Measurements from ENCODE around the gene PTPRD. TPM values are rescaled to one million over a fixed set of nuclear protein-coding genes. Genes with fewer than 3 reads are reported as not detected.
"Not testable (repeated sequence)": the region's sequence is repeated elsewhere in the genome, so short reads cannot be mapped to it uniquely, and the experiment has no call there.

The PTPRD gene
- total and polyA plus RNA-seq, 2 donors from 2014 or later = 6.4 to 78.9 TPM

GRCh38 chr9:8706531-8706930 lies 1906.3 kb downstream of the PTPRD start:
- no peak overlapping the region for H3K9ac ChIP-seq (ENCODE audit: low read length in 3 of 3)
- H3K9me3 ChIP-seq (ENCODE audit: control insufficient read depth in 2 of 3, insufficient read depth in 1 of 3, low read length in 3 of 3) = no peaks in the 10 kb centered on the region
- no peak overlapping the region for H3K4me3 ChIP-seq (ENCODE audit: low read length in 3 of 3)
- no peaks in the 10 kb centered on the region for H3K27me3 ChIP-seq (ENCODE audit: control insufficient read depth, insufficient read depth, low read length)
- no peak overlapping the region for H3K27ac ChIP-seq (ENCODE audit: low read depth in 2 of 2, low read length in 2 of 2)
- H3K4me1 ChIP-seq (ENCODE audit: control insufficient read depth in 2 of 3, insufficient read depth in 2 of 3, low read depth in 1 of 3, low read length in 3 of 3) = no peaks in the 10 kb centered on the region
- no peak for FAIRE-seq
- peak in 3 of 5 donors; percentile 20 to 72 (median 62) for DNase-seq
- H3K36me3 ChIP-seq (ENCODE audit: control insufficient read depth in 2 of 3, insufficient read depth in 3 of 3, low read length in 3 of 3) = no peaks in the 10 kb centered on the region
- intact Hi-C loops (cut with DNase I) = no loop called here
- TF ChIP-seq, protein P1, sequence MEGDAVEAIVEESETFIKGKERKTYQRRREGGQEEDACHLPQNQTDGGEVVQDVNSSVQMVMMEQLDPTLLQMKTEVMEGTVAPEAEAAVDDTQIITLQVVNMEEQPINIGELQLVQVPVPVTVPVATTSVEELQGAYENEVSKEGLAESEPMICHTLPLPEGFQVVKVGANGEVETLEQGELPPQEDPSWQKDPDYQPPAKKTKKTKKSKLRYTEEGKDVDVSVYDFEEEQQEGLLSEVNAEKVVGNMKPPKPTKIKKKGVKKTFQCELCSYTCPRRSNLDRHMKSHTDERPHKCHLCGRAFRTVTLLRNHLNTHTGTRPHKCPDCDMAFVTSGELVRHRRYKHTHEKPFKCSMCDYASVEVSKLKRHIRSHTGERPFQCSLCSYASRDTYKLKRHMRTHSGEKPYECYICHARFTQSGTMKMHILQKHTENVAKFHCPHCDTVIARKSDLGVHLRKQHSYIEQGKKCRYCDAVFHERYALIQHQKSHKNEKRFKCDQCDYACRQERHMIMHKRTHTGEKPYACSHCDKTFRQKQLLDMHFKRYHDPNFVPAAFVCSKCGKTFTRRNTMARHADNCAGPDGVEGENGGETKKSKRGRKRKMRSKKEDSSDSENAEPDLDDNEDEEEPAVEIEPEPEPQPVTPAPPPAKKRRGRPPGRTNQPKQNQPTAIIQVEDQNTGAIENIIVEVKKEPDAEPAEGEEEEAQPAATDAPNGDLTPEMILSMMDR (IDR thresholded peaks at IDR 0.05; ENCODE audit: borderline replicate concordance, extremely low read depth, insufficient read depth) = no peak

- H3K4me3 ChIP-seq (ENCODE audit: low read length in 3 of 3) = no peak overlapping the region
- no peaks in the 10 kb centered on the region for H3K9me3 ChIP-seq (ENCODE audit: control insufficient read depth in 2 of 3, insufficient read depth in 1 of 3, low read length in 3 of 3)
- intact Hi-C loops (cut with DNase I) = no loop called here
- H3K4me1 ChIP-seq (ENCODE audit: control insufficient read depth in 2 of 3, insufficient read depth in 2 of 3, low read depth in 1 of 3, low read length in 3 of 3) = no peaks in the 10 kb centered on the region
- no peak overlapping the region for H3K27ac ChIP-seq (ENCODE audit: low read depth in 2 of 2, low read length in 2 of 2)
- H3K36me3 ChIP-seq (ENCODE audit: control insufficient read depth in 2 of 3, insufficient read depth in 3 of 3, low read length in 3 of 3) = no peaks in the 10 kb centered on the region
- FAIRE-seq (no peak), DNase-seq (no peak)
- H3K27me3 ChIP-seq (ENCODE audit: control insufficient read depth, insufficient read depth, low read length) = no peaks in the 10 kb centered on the region
- TF ChIP-seq, protein P1 (IDR thresholded peaks at IDR 0.05; ENCODE audit: borderline replicate concordance, extremely low read depth, insufficient read depth) = no peak
- no peak overlapping the region for H3K9ac ChIP-seq (ENCODE audit: low read length in 3 of 3)
Observed at GRCh38 chr9:8705861-8706260, 1906.9 kb downstream of the PTPRD start.

DNA sequence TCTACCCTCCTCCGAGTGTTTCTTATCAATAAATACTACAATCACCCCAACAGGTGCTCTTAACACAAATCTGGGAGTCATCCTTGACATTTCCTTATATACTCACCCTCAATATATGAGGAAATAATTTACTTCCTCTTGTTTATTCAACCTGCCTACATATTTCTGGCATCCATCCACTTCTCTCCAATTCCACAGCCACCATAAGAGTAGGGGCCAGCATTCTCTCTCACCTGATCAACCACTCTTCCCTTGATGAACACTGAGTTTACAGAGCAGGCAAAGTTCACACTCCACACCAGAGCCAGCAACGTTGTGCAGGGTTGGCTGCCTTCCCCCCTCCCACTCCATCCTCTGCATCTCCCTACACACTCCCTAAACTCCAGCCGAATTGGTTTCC lies 1908.9 kb downstream of the PTPRD start:
- TF ChIP-seq, protein P1 (IDR thresholded peaks at IDR 0.05; ENCODE audit: borderline replicate concordance, extremely low read depth, insufficient read depth) = no peak
- intact Hi-C loops (cut with DNase I) = no loop called here
- FAIRE-seq = no peak

DNA sequence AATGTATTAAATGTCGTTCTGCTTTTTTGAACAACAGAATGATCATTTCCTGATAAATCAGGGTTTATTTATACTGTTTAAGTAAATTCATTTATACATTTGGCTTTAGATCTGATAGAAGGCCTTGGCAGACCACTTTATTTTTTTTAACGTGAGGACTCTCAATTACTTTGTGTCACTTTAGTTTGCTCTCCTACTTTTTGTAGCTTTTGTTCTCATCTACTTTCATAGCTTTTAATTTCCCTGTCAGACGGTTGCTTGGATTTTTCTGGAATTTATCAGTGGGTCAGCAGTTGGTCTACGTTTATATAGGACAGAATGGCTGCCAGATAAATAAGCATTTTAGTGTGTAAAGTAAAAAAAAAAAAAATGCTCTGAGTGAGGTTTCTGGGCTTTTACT lies 1910.9 kb downstream of the PTPRD start:
- no peak overlapping the region for H3K27ac ChIP-seq (ENCODE audit: low read depth in 2 of 2, low read length in 2 of 2)
- H3K27me3 ChIP-seq (ENCODE audit: control insufficient read depth, insufficient read depth, low read length) = no peaks in the 10 kb centered on the region
- FAIRE-seq (no peak), DNase-seq (no peak)
- H3K36me3 ChIP-seq (ENCODE audit: control insufficient read depth in 2 of 3, insufficient read depth in 3 of 3, low read length in 3 of 3) = no peaks in the 10 kb centered on the region
- H3K9me3 ChIP-seq (ENCODE audit: control insufficient read depth in 2 of 3, insufficient read depth in 1 of 3, low read length in 3 of 3) = no peaks in the 10 kb centered on the region
- H3K9ac ChIP-seq (ENCODE audit: low read length in 3 of 3) = no peak overlapping the region
- H3K4me1 ChIP-seq (ENCODE audit: control insufficient read depth in 2 of 3, insufficient read depth in 2 of 3, low read depth in 1 of 3, low read length in 3 of 3) = no peaks in the 10 kb centered on the region
- no peak overlapping the region for H3K4me3 ChIP-seq (ENCODE audit: low read length in 3 of 3)
- TF ChIP-seq, protein P1 (IDR thresholded peaks at IDR 0.05; ENCODE audit: borderline replicate concordance, extremely low read depth, insufficient read depth) = no peak
- intact Hi-C loops (cut with DNase I) = no loop called here

More for the DNA sequence above, 1908.9 kb downstream of the PTPRD start:
- no peaks in the 10 kb centered on the region for H3K36me3 ChIP-seq (ENCODE audit: control insufficient read depth in 2 of 3, insufficient read depth in 3 of 3, low read length in 3 of 3)
- no peaks in the 10 kb centered on the region for H3K9me3 ChIP-seq (ENCODE audit: control insufficient read depth in 2 of 3, insufficient read depth in 1 of 3, low read length in 3 of 3)
- no peak overlapping the region for H3K9ac ChIP-seq (ENCODE audit: low read length in 3 of 3)
- no peak overlapping the region for H3K27ac ChIP-seq (ENCODE audit: low read depth in 2 of 2, low read length in 2 of 2)
- H3K27me3 ChIP-seq (ENCODE audit: control insufficient read depth, insufficient read depth, low read length) = no peaks in the 10 kb centered on the region
- no peaks in the 10 kb centered on the region for H3K4me1 ChIP-seq (ENCODE audit: control insufficient read depth in 2 of 3, insufficient read depth in 2 of 3, low read depth in 1 of 3, low read length in 3 of 3)
- no peak overlapping the region for H3K4me3 ChIP-seq (ENCODE audit: low read length in 3 of 3)
- DNase-seq = peak in 2 of 5 donors; percentile 16 to 29

- H3K27me3 ChIP-seq (ENCODE audit: control insufficient read depth, insufficient read depth, low read length); H3K9ac ChIP-seq (ENCODE audit: low read length in 3 of 3); H3K4me3 ChIP-seq (ENCODE audit: low read length in 3 of 3); H3K36me3 ChIP-seq (ENCODE audit: control insufficient read depth in 2 of 3, insufficient read depth in 3 of 3, low read length in 3 of 3); FAIRE-seq; intact Hi-C loops (cut with DNase I); H3K27ac ChIP-seq (ENCODE audit: low read depth in 2 of 2, low read length in 2 of 2); DNase-seq; H3K9me3 ChIP-seq (ENCODE audit: control insufficient read depth in 2 of 3, insufficient read depth in 1 of 3, low read length in 3 of 3); H3K4me1 ChIP-seq (ENCODE audit: control insufficient read depth in 2 of 3, insufficient read depth in 2 of 3, low read depth in 1 of 3, low read length in 3 of 3): not testable (repeated sequence)
Observed at GRCh38 chr9:8697565-8697964, 1915.2 kb downstream of the PTPRD start.

Measured in kidney (tissue), 14 donors.